Thoracic aorta (tissue), 2 donors: Measurements from ENCODE around the gene ACP1. TPM values are rescaled to one million over a fixed set of nuclear protein-coding genes. Genes with fewer than 3 reads are reported as not detected.

Source experiments
- ATAC-seq: fragments of 150-250 bp; one replicate; pipeline ENCODE4 v1.8.0; 2017; ENCODE audit warnings: low read depth; ENCODE audit not compliant: insufficient number of reproducible peaks, low FRiP score
- DNase-seq: peaks from one replicate; pipeline ENCODE4 v3.0.0-alpha.2; 2020; ENCODE audit warnings: low spot score
- H3K27ac ChIP-seq, 2 donors: fragments of 200-600 bp; sonication (generic); 1 replicate in 1 of 2; 2 replicates in 1 of 2; pipeline ENCODE4 v1.5.1; 2016; ENCODE audit warnings: mild to moderate bottlenecking in 2 of 2, moderate library complexity in 2 of 2
- H3K27me3 ChIP-seq: fragments of 200-600 bp; sonication (generic); replicated peaks from 2 replicates; pipeline ENCODE4 v1.6.0; 2016; ENCODE audit warnings: mild to moderate bottlenecking; ENCODE audit not compliant: insufficient read depth
- H3K36me3 ChIP-seq: fragments of 200-600 bp; sonication (generic); one replicate; pipeline ENCODE4 v1.5.1; 2016
- H3K4me1 ChIP-seq, 2 donors: fragments of 200-600 bp; sonication (generic); 1 replicate in 1 of 2; 2 replicates in 1 of 2; pipeline versions ENCODE4 v1.5.1 to v1.6.0; 2016; ENCODE audit warnings: low read depth in 2 of 2, mild to moderate bottlenecking in 1 of 2; ENCODE audit not compliant: control insufficient read depth in 1 of 2
- H3K4me3 ChIP-seq: fragments of 200-600 bp; sonication (generic); 2 replicates; pipeline ENCODE4 v1.5.1; 2016; ENCODE audit warnings: mild to moderate bottlenecking
- H3K9me3 ChIP-seq: fragments of 200-600 bp; sonication (generic); 2 replicates; pipeline ENCODE4 v1.5.1; 2016
- total RNA-seq, 2 donors: library from RNA; depleted of rRNA; stranded (reverse); fragments of >200 nt; gene quantifications; one replicate each; pipeline versions ENCODE4 v1.1.0 to v1.2.3, GENCODE V29; 2016
- TF ChIP-seq, protein P1 (sequence below): fragments of 200-600 bp; sonication (generic); IDR thresholded peaks from one replicate; pipeline ENCODE4 v1.5.1; 2019; ENCODE audit warnings: antibody characterized with exemption

ACP1 gene
- total RNA-seq, 2 donors from 2014 or later: 77.6 to 85.1 TPM

GRCh38 chr2:279366-279765, 14.6 kb downstream of the ACP1 start:
- Histone ChIP-seq H3K4me3 (no peak overlapping the region), H3K36me3 (peaks cover 17% of the 10 kb centered on the region), H3K9me3 (no peaks in the 10 kb centered on the region), H3K4me1 (peaks cover 0 to 18% of the 10 kb centered on the region in 2 donors), H3K27me3 (no peaks in the 10 kb centered on the region), H3K27ac (no peak overlapping the region)
- DNase-seq (no peak), ATAC-seq (no peak)
- TF ChIP-seq, protein P1, sequence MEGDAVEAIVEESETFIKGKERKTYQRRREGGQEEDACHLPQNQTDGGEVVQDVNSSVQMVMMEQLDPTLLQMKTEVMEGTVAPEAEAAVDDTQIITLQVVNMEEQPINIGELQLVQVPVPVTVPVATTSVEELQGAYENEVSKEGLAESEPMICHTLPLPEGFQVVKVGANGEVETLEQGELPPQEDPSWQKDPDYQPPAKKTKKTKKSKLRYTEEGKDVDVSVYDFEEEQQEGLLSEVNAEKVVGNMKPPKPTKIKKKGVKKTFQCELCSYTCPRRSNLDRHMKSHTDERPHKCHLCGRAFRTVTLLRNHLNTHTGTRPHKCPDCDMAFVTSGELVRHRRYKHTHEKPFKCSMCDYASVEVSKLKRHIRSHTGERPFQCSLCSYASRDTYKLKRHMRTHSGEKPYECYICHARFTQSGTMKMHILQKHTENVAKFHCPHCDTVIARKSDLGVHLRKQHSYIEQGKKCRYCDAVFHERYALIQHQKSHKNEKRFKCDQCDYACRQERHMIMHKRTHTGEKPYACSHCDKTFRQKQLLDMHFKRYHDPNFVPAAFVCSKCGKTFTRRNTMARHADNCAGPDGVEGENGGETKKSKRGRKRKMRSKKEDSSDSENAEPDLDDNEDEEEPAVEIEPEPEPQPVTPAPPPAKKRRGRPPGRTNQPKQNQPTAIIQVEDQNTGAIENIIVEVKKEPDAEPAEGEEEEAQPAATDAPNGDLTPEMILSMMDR: no peak

DNA sequence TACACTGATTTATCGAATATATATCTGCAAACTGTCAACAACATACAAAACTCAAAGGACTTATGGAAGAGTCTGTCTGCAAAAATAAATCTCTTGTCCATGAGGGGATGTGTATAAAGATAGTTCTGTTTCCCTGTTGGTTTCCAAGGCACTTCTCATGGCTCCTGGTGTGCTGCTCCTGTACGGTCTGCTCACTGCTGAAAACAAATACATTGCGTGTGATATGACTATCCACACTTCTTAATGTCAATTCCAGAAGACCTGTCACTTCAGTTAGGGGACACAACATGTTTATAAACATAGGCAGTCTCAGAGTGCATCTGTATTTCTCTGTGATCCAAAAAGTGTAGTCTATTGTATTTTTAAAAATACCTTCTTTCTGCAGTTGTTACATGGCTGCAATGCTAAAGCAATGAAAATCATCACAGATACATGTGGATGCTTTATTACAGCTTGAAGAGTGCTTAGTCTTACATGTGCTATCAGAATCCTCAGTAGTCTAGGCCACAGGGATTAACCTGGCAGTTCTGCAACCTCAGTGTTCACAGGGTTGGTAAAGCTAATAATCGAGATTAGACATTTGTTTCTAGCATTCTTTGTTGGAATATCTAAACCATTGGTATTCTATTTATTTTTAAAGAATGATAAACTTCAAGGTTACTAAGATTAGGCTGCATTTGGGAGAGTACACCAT, 15.4 kb downstream of the ACP1 start:
- DNase-seq (no peak), ATAC-seq (no peak)
- Histone ChIP-seq H3K4me1 (peaks cover 0 to 26% of the 10 kb centered on the region in 2 donors), H3K27me3 (no peaks in the 10 kb centered on the region), H3K9me3 (no peaks in the 10 kb centered on the region), H3K27ac (peak overlapping the region in 1 of 2 donors; percentile 31), H3K4me3 (no peak overlapping the region), H3K36me3 (peaks cover 14% of the 10 kb centered on the region)
- TF ChIP-seq, protein P1: no peak

GRCh38 chr2:280650-281110, 15.9 kb downstream of the ACP1 start:
- Histone ChIP-seq H3K4me1 (peaks cover 0 to 31% of the 10 kb centered on the region in 2 donors), H3K4me3 (no peak overlapping the region), H3K9me3 (no peaks in the 10 kb centered on the region), H3K36me3 (peaks cover 14% of the 10 kb centered on the region), H3K27ac (peak overlapping the region in 1 of 2 donors; percentile 31), H3K27me3 (no peaks in the 10 kb centered on the region)
- TF ChIP-seq, protein P1: no peak
- DNase-seq: no peak
- no peak for ATAC-seq

DNA sequence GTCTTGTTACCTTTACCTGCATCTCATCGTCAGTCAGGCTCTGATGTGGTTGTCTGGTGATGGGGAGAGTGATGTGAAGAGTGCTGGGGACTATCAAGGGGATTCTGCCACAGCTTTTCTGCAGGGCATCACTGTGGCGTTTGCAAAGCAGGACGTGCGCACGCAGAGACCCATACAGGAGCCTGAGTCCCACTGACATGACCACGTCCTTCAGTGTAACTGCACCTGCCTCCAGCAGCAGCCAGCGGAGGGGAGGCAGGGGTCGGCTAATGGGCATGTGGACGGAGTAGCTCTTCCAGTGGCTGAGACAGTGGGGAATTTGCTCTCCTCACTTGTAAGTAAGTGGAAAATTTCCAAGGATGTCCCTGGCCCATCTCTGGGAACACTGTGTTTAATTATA, 16.6 kb downstream of the ACP1 start:
- H3K27me3 ChIP-seq: no peaks in the 10 kb centered on the region
- peaks cover 14% of the 10 kb centered on the region for H3K36me3 ChIP-seq
- TF ChIP-seq, protein P1: no peak
- H3K4me1 ChIP-seq: peaks cover 0 to 38% of the 10 kb centered on the region in 2 donors
- no peaks in the 10 kb centered on the region for H3K9me3 ChIP-seq
- ATAC-seq (no peak), DNase-seq (no peak)
- no peak overlapping the region for H3K27ac ChIP-seq
- no peak overlapping the region for H3K4me3 ChIP-seq

DNA sequence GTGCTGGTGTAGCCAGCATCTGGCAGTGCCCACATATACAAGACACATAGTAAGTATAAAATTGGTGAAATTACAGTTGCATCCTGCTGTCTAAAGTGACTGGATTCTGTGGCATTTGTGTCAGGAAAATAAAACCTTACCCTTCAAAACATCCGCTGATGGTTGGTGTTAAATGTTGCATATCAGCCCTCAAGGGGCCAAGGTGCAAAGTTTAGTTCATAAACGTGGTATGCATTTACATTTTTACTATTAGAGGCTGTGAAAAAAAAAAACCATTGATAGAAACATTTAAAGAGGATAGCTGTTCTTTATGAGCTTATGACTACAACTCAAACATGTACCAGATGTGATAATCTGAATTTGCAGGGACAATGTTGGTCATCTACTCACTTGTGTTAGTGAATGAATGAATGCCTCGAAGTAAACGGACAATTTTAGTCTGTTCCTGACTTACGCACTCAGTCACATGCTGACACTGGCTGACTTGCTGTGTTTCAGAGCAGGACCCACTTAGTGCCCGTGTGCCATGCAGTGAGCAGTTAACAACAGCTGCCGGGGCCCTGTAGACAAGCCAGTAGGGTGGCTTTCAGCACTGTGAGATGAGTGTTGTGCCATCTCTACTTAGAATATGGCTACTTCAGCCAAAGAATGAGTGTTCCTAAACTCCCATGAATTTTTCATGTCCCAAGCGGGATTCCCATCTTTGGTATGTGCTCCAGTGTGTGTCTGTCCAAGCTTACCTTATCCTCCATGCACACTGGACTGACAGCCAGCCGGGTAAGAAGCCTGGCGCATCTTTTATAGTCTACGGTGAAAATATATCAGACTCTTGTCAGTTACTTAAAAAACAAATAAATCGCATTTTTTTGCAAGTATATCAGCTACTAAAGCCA, 17.9 kb downstream of the ACP1 start:
- ATAC-seq: no peak
- H3K4me3 ChIP-seq: no peak overlapping the region
- peaks cover 11% of the 10 kb centered on the region for H3K36me3 ChIP-seq
- no peaks in the 10 kb centered on the region for H3K27me3 ChIP-seq
- peaks cover 0 to 44% of the 10 kb centered on the region in 2 donors for H3K4me1 ChIP-seq
- no peaks in the 10 kb centered on the region for H3K9me3 ChIP-seq
- H3K27ac ChIP-seq: no peak overlapping the region
- DNase-seq: no peak
- TF ChIP-seq, protein P1: no peak
